CD4-positive, alpha-beta T cell treated with Interleukin-6 for 4 hours (primary cell): ENCODE results near the gene STXBP2.

Experiments
- DNase-seq: peaks from one replicate; pipeline ENCODE4 v3.0.0-alpha.2; 2020; ENCODE audit warnings: mixed read lengths

The STXBP2 gene

GRCh38 chr19:7681340-7682174 lies 44.6 kb downstream of the STXBP2 start:
- DNase-seq: peak; percentile 90

GRCh38 chr19:7682175-7682855 lies 45.4 kb downstream of the STXBP2 start:
- no peak for DNase-seq

- no peak for DNase-seq
Observed at GRCh38 chr19:7685546-7686445, 48.9 kb downstream of the STXBP2 start.

- no peak for DNase-seq
Observed at GRCh38 chr19:7687177-7687576, 50.3 kb downstream of the STXBP2 start.

- no peak for DNase-seq
Observed at GRCh38 chr19:7689165-7689564, 52.3 kb downstream of the STXBP2 start.

- no peak for DNase-seq
Observed at GRCh38 chr19:7690779-7691258, 53.9 kb downstream of the STXBP2 start.

GRCh38 chr19:7691497-7691896 lies 54.6 kb downstream of the STXBP2 start:
- DNase-seq: no peak

- no peak for DNase-seq
Observed at GRCh38 chr19:7692417-7693088, 55.6 kb downstream of the STXBP2 start.

- DNase-seq: no peak
Observed at GRCh38 chr19:7694499-7694898, 57.6 kb downstream of the STXBP2 start.
